Loucy (cell line): ENCODE measurements around the gene UBAP1.

Experiments
- CTCF ChIP-seq: fragments of 200-600 bp; sonication (generic); conservative IDR thresholded peaks from 2 replicates; pipeline ENCODE4 v1.5.1; 2014; ENCODE audit warnings: mild to moderate bottlenecking, antibody characterized with exemption, low read length
- EZH2phosphoT487 ChIP-seq: fragments of 200-600 bp; IDR thresholded peaks from 2 replicates; pipeline ENCODE4 v1.6.1; 2018; ENCODE audit warnings: antibody characterized with exemption, mild to moderate bottlenecking, moderate library complexity, borderline replicate concordance

- TF ChIP-seq CTCF, result no peak
- no peak for TF ChIP-seq EZH2phosphoT487
Observed at GRCh38 chr9:34218446-34218845, 39.6 kb downstream of the UBAP1 start.
